Ovary (tissue), 9 donors: Measurements from ENCODE around the gene TPCN2. TPM values are rescaled to one million over a fixed set of nuclear protein-coding genes. Genes with fewer than 3 reads are reported as not detected.

ENCODE experiments used
- DNase-seq, 5 donors: peaks; one replicate each; pipeline ENCODE4 v3.0.0-alpha.2; 2019 to 2020
- H3K27ac ChIP-seq, 2 donors: fragments of 200-600 bp; one replicate each; pipeline versions ENCODE4 v1.5.1 to v1.8.0; 2019 to 2022
- H3K27me3 ChIP-seq: fragments of 200-600 bp; one replicate; pipeline ENCODE4 v1.8.0; 2022
- H3K36me3 ChIP-seq: fragments of 200-600 bp; sonication (generic); one replicate; pipeline ENCODE4 v1.5.1; 2019
- H3K4me1 ChIP-seq: one replicate; pipeline ENCODE4 v1.8.1; 2013; ENCODE audit warnings: mild to moderate bottlenecking, moderate library complexity; ENCODE audit not compliant: insufficient read depth
- H3K4me3 ChIP-seq: fragments of 200-600 bp; sonication (generic); one replicate; pipeline ENCODE4 v1.5.1; 2017
- H3K9me3 ChIP-seq, 2 donors: fragments of 200-600 bp in 1 of 2; sonication (generic) in 1 of 2; one replicate each; pipeline versions ENCODE4 v1.5.1 to v1.8.1; 2013 to 2019; ENCODE audit warnings: mild to moderate bottlenecking in 1 of 2, moderate library complexity in 1 of 2
- CTCF ChIP-seq, 3 donors: fragments of 450-650 bp in 2 of 3; fragments of 200-600 bp in 1 of 3; IDR thresholded peaks; one replicate each; pipeline versions ENCODE4 v1.5.1 to v1.8.0; 2016 to 2022; ENCODE audit warnings: antibody characterized with exemption in 3 of 3, mild to moderate bottlenecking in 1 of 3
- EP300 ChIP-seq: sonication (generic); formaldehyde crosslinking; IDR thresholded peaks from one replicate; pipeline ENCODE4 v1.6.1; 2017; ENCODE audit warnings: antibody characterized with exemption
- POLR2A ChIP-seq: fragments of 450-650 bp; IDR thresholded peaks from one replicate; pipeline ENCODE4 v1.6.1; 2017; ENCODE audit warnings: antibody characterized with exemption, mild to moderate bottlenecking, moderate library complexity
- WGBS, 3 donors: extraction: QIAGEN DNeasy Blood & Tissue Kit in 1 of 3; methylation state at CpG; one replicate each; pipeline versions ENCODE4 v1.1.5 to v1.1.7; 2013 to 2017; 5-methylcytosine and 5-hydroxymethylcytosine counted together
- intact Hi-C, 4 donors: fragments of 100-400 bp; cut with DNase I; formaldehyde crosslinking; loops; one replicate each; pipeline versions ENCODE4 v1.11.0 to v1.15.1; 2022 to 2023
- polyA plus RNA-seq, 2 donors: library from polyadenylated mRNA; stranded (reverse); fragments of 200-250 nt in 1 of 2; fragments of 350-450 nt in 1 of 2; fragmentation: Illumina TruSeq in 1 of 2; extraction: RNeasy Lipid Tissue Mini Kit (QIAGEN cat#74804) in 1 of 2; gene quantifications; one replicate each; pipeline ENCODE4 v1.2.3, GENCODE V29; 2013 to 2014
- total RNA-seq, 7 donors: library from RNA; depleted of rRNA in 2 of 7; stranded (reverse); fragments of >200 nt in 2 of 7; fragmentation: NEBNext Ultra II Directional in 3 of 7; extraction: Animal tissue kit (Norgen Biotek cat#: 25700) in 3 of 7; gene quantifications; one replicate each; pipeline versions ENCODE4 v1.1.0 to v1.2.4, GENCODE V29; 2016 to 2023
- donor health status: DM: no; HTN: no; CAD: no; lungs with moderate emphysema.
- donor health status: DM: no; HTN: no; CAD: no.
- donor health status: Bipolar disorder and iron deficiency.
- donor health status: DM: yes; HTN: yes; CAD: no.
- donor health status: DM: no; HTN: no; CAD: no.
- donor health status: DM: yes; HTN: yes; CAD: no.

Gene TPCN2
- total and polyA plus RNA-seq, 9 donors, result 6.5 to 35.7 (median 23.3) TPM

GRCh38 chr11:69037544-69037943, 11.2 kb upstream of the TPCN2 start:
- intact Hi-C loops, result no loop called here
- TF ChIP-seq CTCF (IDR thresholded peaks at IDR 0.05) (no peak), POLR2A (no peak), EP300 (no peak)
- Histone ChIP-seq H3K27me3 (no peaks in the 10 kb centered on the region), H3K4me1 (peaks cover 10% of the 10 kb centered on the region), H3K36me3 (no peaks in the 10 kb centered on the region), H3K9me3 (no peaks in the 10 kb centered on the region), H3K4me3 (no peak overlapping the region), H3K27ac (no peak overlapping the region)
- DNase-seq, result no peak
- 82 to 90% (median 89%) methylated on average over 8 of the region's 8 CpGs for WGBS, 3 donors

GRCh38 chr11:69039501-69039900, 9.2 kb upstream of the TPCN2 start:
- H3K9me3 ChIP-seq, result no peaks in the 10 kb centered on the region
- H3K36me3 ChIP-seq, result no peaks in the 10 kb centered on the region
- H3K4me3 ChIP-seq, result no peak overlapping the region
- H3K4me1 ChIP-seq, result peaks cover 10% of the 10 kb centered on the region
- TF ChIP-seq CTCF (IDR thresholded peaks at IDR 0.05) (no peak), EP300 (no peak), POLR2A (no peak)
- H3K27ac ChIP-seq, result no peak overlapping the region
- H3K27me3 ChIP-seq, result no peaks in the 10 kb centered on the region
- 87 to 92% (median 91%) methylated on average over 1 of the region's 1 CpG for WGBS, 3 donors
- intact Hi-C loops, result no loop called here
- no peak for DNase-seq

- TF ChIP-seq CTCF (IDR thresholded peaks at IDR 0.05) (no peak), EP300 (no peak), POLR2A (no peak)
- intact Hi-C loops, result no loop called here
- Histone ChIP-seq H3K4me3 (no peak overlapping the region), H3K27me3 (no peaks in the 10 kb centered on the region), H3K27ac (no peak overlapping the region), H3K36me3 (no peaks in the 10 kb centered on the region), H3K4me1 (peaks cover 10% of the 10 kb centered on the region), H3K9me3 (no peaks in the 10 kb centered on the region)
- no peak for DNase-seq
- 85 to 92% (median 87%) methylated on average over 6 of the region's 6 CpGs for WGBS, 3 donors
Observed at GRCh38 chr11:69040051-69040450, 8.7 kb upstream of the TPCN2 start.

GRCh38 chr11:69040581-69041260, 8.0 kb upstream of the TPCN2 start:
- no peaks in the 10 kb centered on the region for H3K27me3 ChIP-seq
- intact Hi-C loops, result no loop called here
- no peak overlapping the region for H3K4me3 ChIP-seq
- no peak overlapping the region for H3K27ac ChIP-seq
- H3K9me3 ChIP-seq, result no peaks in the 10 kb centered on the region
- no peaks in the 10 kb centered on the region for H3K36me3 ChIP-seq
- TF ChIP-seq EP300 (no peak), CTCF (IDR thresholded peaks at IDR 0.05) (no peak), POLR2A (no peak)
- WGBS, 3 donors, result 79 to 86% (median 83%) methylated on average over 4 of the region's 4 CpGs
- H3K4me1 ChIP-seq, result peaks cover 5% of the 10 kb centered on the region
- no peak for DNase-seq
